OCI-LY7 (cell line): ENCODE measurements around the gene HTR7.

Experiments used
- CTCF ChIP-seq: fragments of 200-600 bp; sonication (generic); conservative IDR thresholded peaks from 2 replicates; pipeline ENCODE4 v1.5.1; 2014; ENCODE audit warnings: mild to moderate bottlenecking, antibody characterized with exemption, low read length, moderate library complexity, mixed read lengths
- EZH2phosphoT487 ChIP-seq: fragments of 200-600 bp; sonication (generic); IDR thresholded peaks from 2 replicates; pipeline ENCODE4 v1.6.1; 2018; ENCODE audit warnings: low read depth, borderline replicate concordance, mild to moderate bottlenecking, mixed run types, antibody characterized with exemption, low read length, moderate library complexity, mixed read lengths

GRCh38 chr10:90787393-90788198 is 70.2 kb downstream of the HTR7 start:
- TF ChIP-seq CTCF = peak; percentile 85
- no peak for TF ChIP-seq EZH2phosphoT487
